Islet precursor cell (in vitro differentiated cells): Measurements from ENCODE around the gene CHRD.

Experiments
- DNase-seq: peaks from one replicate; pipeline ENCODE4 v3.0.0-alpha.2; 2018

CHRD gene

DNA sequence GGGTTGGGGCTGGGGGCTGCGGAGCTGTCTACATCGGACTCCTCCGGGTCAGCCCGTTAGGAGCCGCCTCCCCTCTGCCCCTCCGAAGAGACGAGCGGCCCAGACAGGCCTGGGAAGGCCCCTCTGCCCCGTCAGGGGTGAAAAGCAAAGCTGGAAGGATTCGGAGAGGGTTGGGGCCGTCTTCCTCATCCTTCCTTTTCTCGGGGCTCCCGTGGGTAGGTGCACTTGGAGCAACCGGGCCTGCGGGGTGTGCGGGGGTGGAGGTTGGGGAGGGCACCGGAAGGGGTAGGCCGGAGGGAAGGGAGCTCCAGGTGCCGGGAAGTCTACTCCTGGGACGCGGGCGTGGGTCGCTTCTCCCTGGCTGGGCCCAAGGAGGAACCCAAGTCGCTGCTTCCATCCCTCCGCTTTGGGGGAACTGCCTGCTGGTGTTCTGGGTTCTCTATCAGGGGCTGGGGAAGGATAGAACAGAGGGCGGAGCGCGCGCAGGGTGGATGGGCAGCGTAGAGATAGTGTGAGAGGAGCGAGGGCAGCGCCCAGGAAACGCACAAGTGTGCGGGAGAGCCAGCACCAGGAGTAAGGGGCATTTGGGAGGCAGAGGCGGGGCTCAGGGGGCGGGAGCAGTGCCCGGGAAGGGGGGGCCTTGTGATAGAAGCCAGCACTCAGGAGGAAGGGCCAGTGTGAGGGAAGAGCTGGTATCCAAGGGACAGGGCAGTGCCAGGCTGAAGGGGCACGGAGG is 17.8 kb upstream of the CHRD start:
- DNase-seq: peak; percentile 77

DNA sequence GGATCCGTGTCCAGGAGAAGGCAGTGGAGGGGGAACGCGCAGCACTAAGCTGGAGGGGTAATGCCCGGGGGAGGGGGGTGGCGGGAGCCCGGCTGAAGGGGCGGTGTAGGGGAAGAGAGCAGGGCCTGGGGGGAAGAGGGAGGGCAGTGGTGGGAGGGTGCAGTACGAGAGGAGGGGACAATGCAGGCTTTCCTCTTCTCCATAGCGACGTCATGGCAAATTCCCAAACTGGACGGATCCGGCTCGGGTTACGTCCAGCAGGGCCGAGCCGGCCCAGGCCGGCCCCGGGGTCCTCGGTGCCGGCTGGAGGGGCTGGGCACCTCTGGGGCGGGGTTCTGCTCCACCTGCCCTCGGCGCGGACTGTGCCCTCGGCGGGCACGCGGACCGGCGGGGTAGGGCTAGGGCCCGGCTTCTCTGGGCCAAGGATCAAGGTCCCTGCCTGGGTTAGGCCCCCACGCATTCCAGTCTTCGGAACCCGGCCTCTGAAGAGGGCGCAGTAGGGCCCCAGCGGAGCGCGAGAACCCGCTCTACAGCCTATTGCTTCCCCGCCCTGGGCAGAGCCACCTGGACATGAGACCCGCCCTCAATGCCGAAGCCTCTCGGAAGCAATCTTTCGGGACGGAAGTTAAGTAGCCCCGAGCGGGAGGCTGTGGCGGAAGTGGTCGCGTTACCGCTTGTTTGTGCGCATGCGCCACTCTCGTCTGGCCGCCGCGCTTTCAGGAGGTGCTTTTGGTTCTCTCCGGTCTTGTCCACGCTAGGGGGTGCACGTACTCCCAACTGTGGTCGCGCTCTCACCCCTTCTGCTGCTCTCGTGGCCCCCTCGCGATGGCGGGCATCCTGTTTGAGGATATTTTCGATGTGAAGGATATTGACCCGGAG is 16.9 kb upstream of the CHRD start:
- peak; percentile 99 for DNase-seq

DNA sequence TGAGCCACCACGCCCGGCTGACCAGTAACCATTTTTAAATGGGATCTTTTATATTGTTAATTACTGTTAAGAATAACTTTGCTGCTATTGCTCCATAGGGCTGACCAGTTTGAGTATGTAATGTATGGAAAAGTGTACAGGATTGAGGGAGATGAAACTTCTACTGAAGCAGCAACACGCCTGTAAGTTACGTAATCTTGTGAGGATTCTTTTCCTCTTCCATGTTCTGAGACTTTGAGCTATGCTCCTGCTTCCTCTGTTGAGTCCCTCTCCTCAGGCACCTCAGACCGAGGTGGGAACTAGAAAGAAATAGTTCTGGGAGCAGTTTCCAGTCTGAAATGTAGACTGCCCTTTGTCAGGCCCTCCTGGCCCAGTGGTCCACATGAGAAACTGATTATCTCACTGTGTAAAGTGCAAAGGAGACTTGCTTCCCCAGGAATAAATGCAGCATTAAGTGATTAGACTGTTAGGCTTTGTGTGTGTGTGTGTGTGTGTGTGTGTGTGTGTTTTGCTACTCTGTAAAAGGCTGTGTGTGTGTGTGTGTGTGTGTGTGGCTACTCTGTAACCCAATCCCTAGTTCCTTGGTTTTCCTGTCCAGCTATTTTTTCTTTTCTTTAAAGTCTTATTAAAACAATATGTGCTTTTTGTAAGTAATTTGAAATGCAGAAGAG is 13.1 kb upstream of the CHRD start:
- DNase-seq: no peak

DNA sequence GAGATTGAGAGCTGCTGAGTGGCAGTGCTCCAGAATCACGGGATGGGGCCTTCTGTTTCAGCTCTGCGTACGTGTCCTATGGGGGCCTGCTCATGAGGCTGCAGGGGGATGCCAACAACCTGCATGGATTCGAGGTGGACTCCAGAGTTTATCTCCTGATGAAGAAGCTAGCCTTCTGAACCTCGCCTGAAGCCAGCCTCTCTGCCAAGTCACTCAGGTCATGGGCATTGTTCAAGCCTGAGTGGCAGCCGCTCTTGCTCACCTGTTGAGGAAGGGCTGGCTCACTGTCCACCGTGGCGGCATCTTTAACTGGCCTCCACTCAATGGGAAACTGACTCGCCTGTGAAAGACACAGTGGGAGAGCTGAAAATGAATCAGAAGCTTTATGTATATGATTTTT is 11.7 kb upstream of the CHRD start:
- no peak for DNase-seq

DNA sequence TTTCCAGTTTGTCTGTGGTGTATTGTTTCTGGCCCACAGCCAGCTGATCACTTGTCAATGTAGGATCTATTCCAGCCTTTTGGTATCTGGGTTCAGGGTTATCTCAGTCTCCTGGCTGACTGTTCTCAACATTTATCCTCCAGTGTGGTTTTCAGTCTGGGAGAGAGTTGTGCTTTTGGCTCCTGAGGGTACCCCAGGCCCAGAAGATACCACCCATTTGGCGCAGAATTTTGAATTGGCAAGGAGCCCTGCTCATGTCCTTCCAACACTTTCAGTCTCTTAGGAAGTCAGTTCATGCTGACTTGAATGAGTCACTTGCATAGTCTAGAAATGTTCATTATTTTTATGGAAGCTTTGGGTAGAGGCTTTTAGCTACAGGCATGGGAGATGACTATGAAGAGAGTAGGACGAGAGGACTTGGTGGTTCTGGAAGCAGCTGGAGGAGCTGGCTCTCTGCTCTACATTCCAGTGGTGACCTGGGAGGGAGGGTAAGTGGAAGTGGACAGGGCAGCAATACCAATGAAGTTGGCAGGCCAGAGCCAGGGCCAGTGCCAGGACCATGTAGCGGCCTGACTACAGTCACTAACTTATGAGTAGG is 11.2 kb upstream of the CHRD start:
- DNase-seq: no peak

DNA sequence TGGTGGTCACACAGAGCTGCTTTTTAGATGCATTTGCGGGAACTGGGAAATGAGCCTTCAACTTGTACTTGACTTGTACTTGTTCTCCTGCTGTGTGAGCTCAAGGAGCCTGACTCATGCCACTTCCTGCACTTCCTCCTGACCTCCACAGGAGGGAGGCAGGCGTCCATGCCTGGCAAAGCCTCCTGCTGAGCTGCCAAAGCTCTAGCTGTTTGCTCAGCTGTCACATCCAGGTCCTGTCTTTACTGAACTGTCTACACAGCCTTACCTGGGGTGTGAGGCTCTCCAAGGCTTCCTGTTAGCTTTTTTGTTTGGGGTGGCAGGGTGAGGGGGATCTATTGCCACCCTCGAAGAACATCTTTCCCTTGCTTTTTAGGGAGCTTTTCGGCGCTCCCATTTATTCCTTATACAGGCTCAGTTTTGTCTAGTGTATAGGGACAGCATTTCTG is 8.3 kb upstream of the CHRD start:
- peak; percentile 94 for DNase-seq

DNA sequence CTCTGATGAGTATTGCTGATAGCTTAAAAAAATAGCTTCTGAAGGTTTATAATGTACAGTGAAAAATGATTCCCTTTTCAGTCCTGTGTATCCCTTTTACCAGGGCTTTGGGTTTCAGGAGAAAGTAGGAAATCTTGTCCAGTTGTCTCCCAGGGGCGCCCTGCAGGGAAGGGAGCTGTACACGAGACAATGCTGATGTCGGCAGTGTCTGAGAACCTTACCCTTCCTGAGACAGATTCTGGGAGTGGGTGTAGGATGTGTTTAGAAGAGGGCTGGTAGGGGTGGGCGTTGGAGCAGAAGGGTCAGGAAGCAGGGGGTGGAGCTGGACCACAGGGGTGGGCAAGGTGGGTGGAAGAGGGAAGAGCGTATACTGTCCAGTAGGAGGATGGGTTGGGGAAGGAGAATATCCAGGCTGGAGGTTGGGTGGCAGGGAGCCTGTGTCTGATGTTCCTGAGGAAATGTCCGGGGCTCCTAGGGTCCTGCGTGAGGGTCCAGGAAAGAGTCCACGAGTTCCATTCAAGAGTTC is 7.5 kb upstream of the CHRD start:
- DNase-seq: no peak

DNA sequence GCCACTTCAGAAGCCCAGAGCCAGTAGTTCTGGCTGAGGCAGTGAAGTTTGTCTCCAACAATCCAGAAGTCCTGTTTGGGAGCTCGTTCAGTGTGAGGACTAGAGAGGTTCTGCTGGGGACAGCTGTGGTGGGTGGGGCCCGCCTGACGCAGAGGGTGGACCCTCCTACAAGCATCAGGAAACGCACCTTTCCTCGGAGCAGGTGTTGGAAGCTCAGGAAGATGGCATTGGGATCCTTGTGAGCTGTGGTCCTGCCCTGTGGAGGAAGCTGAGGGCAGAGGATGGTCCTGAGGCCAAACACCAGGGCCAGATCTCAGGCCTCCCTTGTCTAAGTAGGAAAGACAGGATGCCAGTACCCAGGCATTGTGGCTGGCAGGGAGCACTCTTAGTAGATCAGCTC is 6.9 kb upstream of the CHRD start:
- DNase-seq: peak; percentile 38

DNA sequence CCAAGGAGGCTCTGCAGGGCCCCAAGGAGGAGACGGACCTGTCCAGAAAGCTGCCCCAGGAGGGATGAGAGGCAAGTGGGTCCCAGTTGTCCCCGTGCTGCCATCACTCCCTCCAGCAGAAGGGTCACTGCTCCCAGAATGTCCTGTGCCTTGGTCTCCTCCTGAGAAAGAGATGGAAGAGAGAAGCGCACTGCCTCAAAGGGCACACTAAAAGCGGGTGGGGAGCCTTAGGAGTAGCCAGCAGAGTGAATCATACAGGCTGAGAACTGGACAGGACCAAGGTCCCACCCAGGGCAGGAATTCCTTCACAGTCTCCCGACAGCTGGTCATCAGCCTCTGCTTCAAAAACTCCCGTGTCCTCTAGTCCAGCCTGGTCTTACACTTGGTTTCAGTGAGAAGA is 6.4 kb upstream of the CHRD start:
- no peak for DNase-seq

DNA sequence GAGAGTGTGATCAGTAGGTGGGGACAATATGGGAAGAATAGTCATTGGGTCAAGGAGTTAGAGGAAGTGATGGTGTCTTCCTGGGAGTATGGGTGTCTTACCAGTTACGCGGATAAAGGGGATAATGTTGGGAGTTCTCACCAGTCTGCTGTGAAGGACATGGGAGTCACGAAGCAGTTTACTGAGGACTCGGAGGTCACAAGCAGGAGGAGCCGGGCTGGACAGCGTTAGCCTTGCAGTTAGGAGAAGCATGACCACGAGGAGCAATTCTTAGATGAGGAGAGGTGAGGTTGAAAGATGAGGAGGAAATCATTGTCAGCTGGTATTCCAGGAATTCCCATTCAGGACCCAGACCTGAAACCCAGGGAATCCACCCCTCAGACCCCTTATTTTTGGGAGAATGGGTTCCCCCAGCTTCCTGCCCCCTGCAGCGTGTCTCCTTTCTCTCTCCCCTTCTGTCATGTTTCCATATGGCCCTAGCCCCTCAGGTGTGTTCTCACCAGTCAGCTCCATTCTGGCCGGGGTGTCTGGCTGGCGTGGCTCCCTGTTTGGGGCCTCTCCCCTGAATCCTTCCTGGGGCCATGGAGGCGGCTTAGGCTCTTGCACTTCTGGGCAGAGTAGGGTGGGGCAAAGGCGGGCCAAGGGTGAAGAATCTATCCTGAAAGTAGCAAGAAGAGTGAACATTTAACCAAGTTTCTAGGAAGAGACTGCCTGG is 4.0 kb upstream of the CHRD start:
- peak; percentile 50 for DNase-seq

DNA sequence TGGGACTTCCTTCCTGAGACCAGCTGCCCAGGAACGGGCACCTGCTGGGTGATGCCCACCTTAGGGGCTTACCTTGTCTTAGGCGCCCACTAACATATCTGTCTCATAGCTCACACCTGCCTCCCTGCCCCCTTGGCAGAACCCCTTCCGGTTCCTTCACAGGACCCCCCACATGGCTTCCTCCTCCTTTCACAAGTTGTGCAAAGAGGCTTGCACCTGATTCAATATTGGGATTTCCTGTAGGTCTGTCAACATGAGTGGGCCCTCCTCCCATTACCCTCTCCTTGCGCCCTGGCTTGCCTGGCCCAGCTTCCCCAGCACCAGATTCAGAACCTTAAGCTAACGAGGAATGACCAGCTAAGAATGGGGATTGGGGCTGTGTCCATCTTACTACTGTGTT is 2.5 kb upstream of the CHRD start:
- no peak for DNase-seq

DNA sequence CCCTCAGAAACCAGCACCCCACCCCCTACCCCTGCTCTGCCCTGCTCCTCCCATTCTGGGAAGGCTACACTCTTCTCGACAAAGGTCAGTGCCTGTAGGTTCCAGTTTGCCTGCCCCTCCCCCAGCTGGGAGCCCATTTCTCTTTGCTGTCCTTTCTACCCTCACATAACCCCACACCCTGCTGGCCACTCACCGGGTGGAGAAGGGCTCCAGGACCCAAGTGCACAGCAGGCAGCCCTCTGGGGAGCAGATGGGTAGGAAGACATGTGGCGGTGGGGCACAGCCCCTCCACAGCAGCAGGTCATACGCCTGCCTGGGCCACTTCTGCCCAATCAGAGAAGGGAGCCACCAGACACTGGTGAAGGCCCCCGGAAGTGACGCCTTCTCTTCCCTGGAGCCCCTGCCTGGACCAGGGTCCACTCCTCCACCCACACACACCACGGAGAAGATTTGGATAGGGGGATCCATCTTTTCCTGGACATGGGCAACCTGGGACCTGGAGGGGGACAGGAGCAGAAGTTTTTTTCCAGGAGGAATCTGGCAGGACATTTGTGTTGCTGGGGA is 1.9 kb upstream of the CHRD start, which contains the start of gene THPO:
Gene THPO (minus strand): TSS at position 326 of the 564 bp plus-strand sequence. CDS start 1,948 bp downstream, outside the sequence.
- peak; percentile 62 for DNase-seq

DNA sequence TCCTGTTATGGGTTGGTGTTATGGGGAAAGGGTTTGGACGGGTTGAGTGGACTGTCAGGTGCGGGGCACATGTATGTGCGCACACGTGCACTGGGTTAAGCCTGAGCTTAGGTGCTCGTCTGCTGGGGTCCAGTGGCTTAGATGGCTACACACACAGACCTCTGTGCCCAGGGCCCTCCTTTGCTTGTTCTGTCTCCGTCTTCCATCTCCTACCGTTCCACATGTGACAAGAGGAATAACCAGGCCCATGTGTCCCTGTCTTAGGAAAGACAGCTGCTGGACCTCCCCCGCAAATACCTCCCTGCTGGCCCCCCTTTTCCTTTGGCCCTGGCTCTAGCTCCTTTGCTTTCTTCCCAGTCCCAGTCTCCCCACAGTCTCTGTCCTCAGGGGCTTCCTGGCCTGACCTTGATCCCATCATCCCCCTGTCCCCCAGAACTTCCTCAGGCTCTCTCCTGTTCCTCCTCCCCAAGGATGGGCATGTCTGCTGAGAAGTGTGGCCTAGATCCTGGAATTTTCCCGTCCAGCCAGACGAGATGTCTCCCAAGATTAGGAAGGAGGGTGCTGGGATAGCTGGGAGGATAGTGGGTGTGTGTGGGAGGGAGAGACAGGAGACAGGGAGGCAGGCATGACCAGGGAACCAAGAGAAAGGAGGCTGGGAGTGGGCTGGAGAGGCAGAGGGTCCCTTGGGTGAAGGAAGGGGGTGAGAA is 1.1 kb upstream of the CHRD start:
- DNase-seq: peak; percentile 77

DNA sequence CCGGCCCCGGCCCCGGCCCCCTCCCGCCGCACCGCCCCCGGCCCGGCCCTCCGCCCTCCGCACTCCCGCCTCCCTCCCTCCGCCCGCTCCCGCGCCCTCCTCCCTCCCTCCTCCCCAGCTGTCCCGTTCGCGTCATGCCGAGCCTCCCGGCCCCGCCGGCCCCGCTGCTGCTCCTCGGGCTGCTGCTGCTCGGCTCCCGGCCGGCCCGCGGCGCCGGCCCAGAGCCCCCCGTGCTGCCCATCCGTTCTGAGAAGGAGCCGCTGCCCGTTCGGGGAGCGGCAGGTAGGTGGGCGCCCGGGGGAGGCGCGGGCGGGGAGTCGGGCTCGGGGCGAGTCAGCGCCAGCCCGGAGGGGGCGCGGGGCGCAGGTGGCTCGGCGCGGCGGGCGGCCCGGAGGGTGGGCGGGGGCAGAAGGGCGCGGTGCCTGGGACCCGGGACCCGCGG is 352 bp downstream of the CHRD start:
- peak; percentile 82 for DNase-seq

DNA sequence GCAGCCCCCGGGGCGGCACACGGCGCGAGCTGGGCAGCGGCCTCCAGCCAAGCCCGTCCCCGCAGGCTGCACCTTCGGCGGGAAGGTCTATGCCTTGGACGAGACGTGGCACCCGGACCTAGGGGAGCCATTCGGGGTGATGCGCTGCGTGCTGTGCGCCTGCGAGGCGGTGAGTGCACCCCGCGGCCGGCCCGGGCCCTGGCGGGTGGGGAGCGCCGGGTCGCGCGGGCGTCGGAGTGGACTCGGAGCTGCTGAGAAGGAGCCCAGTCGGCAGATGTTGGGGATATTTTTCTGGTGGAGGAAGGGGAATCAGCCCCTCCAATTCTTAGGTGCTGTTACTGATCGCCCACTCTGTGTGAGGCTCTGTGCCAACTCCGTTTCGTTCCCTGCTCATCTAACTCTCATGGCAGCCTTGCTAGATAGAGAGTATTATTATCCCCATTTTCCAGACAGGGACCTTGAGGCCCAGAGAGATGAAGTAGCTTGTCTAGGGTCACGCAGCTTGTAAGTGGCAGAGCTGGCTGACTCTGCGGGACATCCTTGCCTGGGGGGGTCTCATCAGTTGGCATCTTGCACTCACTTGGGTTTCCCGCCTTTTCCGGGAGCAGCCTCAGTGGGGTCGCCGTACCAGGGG is 890 bp downstream of the CHRD start:
- no peak for DNase-seq

DNA sequence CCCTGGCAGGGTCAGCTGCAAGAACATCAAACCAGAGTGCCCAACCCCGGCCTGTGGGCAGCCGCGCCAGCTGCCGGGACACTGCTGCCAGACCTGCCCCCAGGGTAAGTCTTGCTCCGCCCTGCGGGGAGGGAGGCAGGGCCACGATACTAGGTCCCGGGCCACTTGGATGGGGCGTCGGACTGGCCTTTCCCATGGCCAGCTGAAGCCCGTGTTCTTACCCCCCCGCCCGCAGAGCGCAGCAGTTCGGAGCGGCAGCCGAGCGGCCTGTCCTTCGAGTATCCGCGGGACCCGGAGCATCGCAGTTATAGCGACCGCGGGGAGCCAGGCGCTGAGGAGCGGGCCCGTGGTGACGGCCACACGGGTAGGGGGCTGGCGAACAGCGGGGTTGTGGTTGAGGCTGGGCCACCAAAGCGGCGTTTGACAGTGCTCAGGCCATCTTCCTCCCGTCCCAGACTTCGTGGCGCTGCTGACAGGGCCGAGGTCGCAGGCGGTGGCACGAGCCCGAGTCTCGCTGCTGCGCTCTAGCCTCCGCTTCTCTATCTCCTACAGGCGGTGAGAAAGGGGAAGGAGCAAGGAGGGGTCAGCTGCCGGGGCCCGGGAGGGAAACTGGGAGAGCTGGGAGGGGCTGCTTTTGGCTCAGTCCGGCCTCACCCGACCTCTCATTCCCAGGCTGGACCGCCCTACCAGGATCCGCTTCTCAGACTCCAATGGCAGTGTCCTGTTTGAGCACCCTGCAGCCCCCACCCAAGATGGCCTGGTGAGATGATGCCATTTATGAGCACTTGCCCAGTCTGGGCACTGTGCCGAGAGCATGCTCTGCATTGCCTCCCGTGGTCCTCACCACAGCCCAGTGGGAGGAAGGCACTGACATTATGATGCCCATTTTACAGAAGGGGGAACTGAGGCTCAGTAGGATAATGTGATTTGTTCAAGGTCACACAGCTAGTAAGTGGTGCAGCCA is 1.7 kb downstream of the CHRD start:
- DNase-seq: peak; percentile 76

DNA sequence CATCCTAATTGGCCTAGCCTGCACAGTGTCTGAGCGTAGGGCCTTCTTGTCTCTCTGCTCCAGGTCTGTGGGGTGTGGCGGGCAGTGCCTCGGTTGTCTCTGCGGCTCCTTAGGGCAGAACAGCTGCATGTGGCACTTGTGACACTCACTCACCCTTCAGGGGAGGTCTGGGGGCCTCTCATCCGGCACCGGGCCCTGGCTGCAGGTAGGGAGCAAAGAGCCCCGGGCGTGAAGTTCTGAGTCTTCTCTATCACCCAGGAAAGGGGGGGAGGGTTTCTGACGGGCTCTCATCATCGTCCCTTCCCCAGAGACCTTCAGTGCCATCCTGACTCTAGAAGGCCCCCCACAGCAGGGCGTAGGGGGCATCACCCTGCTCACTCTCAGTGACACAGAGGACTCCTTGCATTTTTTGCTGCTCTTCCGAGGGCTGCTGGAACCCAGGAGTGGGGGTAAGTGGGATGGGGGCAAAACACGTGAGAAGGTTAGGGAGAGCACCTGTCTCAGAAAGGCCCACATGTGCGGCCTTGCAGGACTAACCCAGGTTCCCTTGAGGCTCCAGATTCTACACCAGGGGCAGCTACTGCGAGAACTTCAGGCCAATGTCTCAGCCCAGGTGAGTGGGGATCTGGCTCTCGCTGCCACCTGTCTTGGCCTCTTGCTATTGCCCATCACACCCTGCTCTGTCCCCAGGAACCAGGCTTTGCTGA is 2.6 kb downstream of the CHRD start:
- DNase-seq: no peak

DNA sequence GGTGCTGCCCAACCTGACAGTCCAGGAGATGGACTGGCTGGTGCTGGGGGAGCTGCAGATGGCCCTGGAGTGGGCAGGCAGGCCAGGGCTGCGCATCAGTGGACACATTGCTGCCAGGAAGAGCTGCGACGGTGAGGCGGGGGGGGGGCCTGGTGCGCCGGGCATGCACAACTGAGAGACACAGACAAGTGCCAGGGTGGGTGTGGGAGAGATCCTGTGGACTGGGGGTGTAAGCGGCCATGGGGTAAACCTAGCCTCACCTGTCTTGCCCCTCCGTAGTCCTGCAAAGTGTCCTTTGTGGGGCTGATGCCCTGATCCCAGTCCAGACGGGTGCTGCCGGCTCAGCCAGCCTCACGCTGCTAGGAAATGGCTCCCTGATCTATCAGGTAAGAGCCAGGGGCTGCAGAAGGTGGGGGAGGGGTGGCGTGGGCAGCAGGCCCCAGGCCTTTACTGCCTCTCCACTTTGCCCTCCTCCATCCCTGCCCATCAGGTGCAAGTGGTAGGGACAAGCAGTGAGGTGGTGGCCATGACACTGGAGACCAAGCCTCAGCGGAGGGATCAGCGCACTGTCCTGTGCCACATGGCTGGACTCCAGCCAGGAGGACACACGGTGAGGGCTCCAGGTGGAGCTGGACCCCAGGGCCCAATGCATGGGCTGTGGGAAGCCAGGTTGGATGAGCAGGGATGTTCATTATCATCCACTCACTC is 3.3 kb downstream of the CHRD start:
- DNase-seq: no peak
